HG03520 (cell line): ENCODE measurements around the gene DRAXIN.

ENCODE experiments used
- ATAC-seq: cut with Tn5 transposase; IDR thresholded peaks from one replicate; pipeline ENCODE4 v1.9.1; 2021; ENCODE audit warnings: mild to moderate bottlenecking, moderate library complexity; ENCODE audit not compliant: unreplicated experiment

Gene DRAXIN

DNA sequence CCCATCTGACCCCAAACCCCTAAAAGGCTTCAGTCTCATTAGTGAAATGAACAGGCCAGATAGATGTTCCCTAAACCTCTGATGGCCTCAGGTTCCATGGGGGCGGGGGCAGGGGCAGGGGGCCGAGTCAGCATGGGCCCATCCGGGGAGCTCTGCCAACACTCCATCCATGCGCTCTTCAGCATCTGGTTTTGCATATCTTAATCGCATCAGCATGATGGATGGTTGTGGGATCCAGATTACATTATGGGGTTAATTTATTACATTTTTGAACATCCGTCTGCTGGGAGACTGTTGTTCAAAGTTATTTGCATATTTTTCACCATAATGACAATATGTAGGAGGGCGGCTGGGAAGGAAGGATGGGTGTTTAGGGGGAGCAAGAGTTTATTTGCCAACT, 7.4 kb upstream of the DRAXIN start:
- ATAC-seq: no peak

DNA sequence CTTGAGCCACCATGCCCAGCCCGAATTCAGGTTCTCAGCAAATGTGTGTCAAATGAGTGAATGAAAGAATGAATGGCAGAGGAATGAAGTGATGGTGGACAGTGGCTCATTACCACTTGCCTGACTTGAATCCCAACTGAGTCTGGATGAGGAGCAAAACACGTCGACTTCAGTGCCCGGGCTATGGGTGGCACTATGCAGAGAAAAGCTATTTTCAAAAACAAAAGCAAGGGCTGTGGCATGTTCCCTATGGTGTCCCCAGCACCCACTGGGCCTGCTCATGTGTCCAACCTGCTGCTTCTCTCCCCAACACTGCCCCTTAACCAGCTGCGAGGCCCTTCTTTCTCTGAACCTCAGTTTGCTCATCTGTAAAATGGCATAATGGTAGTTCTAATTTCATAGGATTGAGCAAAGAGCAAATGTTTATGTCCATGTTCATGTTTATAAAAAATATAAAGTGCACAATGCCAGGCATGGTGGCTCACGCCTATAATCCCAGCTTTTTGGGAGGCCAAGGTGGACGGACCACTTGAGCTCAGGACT, 6.2 kb upstream of the DRAXIN start:
- ATAC-seq: no peak

DNA sequence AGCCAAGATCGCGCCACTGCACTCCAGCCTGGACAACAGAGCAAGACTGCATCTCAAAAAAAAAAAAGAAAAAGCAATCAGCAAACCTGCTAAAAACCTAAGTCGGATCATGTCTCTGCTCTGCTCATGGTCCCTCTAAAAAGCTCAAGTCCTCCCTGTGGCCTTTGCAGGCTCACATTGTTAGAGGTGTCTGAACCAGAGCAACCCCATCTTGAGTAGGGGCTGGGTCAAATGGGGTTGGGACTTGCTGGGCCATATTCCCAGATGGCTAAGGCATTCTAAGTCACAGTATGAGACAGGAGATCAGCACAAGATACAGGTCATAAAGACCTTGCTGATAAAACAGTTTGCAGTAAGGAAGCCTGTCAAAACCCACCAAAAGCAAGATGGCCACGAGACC, 3.0 kb upstream of the DRAXIN start:
- ATAC-seq: no peak

DNA sequence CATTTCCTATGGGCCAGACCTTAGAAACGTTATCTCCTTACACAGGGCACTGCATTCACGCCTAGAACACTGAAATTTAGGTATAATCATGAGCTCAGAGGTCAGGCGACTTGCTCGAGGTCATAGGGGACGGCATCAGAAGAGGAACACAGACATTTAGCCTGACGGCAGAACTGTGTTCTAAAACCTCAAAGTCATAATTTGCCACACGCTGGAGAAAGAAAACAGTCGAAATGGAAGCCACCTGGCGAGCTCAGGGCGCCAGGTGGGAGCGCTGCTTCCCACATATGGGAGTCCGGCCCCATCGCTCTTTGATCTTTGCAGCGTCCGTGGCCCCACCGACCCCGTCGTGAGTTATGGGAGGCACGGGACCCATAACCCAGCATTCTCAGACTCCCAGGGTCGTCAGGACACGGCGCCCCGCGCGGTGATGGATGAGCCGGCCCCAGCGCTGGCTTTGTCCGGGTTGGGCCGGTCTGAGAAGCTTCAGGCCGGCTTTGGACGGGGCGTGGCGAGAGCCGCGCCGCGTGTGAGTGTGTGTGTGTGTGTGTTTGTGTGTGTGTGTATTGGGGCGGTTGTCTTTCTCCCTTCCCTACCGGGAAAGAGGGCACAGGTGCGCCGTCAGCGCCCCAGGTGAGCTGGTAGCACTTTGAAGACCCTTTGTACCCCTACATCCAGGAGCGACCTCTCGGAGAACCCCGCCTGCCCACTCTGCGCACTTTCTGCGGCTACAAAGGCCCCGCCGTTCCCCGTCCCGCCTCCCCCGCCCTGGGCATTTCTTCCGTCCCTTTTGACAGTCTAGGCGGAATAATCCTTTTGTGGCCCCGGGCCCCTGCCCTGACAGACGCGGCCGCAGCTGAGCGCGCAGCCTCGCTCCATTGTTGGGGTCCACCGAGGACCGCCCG, 861 bp upstream of the DRAXIN start:
- no peak for ATAC-seq

DNA sequence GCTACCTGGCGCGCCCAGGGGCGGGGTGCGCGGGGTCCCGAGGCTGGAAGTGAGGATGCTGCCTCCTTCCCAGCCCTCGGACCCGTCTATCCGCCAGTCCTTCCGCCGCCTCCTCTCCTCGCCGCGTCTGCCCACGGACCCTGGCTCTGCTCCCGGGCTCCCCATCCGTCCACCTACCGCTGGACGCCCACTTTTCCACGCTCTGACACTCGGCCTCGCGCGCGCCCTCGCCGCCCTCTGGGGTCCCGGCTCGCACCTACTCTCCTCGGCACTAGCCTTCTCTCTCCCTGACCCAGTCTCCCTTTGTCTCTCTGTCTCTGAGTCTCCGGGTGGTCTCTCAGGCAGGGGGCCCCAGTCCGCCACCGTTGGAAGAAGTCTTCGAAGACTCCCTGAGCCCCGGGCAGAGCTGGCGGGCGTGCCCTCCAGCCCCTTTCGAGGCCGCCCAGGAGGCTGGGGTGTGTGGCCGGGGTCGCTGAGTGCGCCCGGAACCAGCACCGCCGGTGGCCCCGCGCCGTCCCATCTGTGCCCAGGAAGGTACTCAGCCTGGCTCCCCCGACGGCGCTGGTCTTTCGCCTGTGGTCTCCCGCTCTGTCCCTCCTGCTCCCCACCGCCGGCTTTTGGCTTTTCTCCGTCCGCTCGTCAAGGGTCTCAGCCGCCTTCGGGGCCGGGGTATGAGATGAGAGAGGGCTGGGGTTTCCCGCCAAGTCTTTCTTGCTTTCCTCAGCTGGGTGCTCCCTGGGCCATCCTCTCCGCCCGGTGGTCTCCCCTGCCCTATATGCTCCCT, 610 bp downstream of the DRAXIN start:
- ATAC-seq: no peak

DNA sequence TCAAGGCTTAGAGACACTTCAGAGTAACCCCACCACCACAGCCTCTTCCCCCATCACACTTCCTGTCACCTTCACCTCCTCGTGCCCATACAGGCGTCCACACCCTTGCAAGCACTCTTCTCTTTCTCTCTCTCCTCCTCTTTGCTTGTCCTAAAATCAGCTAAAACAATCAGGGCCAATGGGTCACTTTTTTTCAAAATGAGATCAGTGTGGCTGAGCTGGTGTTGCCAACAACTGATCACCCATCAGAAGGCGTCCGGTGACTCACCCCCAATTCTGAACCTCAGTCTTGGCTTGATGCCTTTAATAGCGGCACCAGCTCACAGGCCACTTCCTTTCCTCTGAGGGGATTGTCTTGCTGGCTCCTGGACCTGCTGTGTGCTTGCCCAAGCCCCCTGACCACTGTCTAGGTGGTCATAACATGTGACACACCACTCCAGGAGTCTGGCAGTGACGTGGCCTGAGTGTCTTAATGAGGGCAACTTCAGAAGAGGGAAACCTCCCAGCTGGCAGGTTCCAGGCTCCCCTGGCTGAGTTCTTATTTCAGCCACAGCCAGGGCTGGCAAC, 1.6 kb downstream of the DRAXIN start:
- ATAC-seq: no peak

DNA sequence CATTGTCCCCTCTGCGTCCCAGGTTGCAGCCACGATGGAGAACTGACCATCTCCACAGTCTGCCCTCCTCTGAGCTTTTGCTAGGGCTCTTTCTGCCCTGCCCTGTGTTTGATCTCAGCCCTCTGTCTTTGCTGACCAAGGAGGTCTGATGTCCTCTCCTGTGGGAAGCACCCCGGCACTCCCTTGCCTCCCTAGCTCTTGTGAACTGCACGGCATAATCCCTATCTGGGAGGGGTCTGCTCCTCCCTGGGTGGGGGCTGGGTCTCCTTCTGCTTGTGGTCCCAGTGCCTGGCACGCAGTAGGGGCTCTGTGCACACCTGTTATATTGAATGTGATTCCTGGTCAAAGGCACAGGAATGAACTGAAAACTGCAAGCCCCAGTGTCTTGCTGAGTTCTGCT, 2.4 kb downstream of the DRAXIN start:
- ATAC-seq: no peak

DNA sequence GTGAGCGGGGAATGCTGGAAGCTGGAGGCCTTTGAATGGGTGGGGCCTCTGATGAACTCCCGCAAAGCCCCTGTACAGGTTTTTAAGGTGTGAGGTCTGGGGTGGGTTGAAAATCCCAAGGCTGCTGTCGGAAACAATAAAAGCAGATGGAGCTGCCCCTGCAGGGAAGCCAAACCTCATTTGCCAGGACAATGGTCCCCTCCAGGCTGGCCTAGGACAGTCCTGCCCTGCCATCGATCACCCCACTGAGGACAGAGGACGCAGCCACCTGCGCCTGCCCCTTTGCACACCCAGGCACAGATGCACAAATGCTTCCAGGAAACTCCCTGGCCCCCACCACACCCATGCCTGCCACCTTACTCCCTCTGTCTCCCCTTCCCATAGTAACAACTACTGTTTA, 4.4 kb downstream of the DRAXIN start:
- no peak for ATAC-seq

DNA sequence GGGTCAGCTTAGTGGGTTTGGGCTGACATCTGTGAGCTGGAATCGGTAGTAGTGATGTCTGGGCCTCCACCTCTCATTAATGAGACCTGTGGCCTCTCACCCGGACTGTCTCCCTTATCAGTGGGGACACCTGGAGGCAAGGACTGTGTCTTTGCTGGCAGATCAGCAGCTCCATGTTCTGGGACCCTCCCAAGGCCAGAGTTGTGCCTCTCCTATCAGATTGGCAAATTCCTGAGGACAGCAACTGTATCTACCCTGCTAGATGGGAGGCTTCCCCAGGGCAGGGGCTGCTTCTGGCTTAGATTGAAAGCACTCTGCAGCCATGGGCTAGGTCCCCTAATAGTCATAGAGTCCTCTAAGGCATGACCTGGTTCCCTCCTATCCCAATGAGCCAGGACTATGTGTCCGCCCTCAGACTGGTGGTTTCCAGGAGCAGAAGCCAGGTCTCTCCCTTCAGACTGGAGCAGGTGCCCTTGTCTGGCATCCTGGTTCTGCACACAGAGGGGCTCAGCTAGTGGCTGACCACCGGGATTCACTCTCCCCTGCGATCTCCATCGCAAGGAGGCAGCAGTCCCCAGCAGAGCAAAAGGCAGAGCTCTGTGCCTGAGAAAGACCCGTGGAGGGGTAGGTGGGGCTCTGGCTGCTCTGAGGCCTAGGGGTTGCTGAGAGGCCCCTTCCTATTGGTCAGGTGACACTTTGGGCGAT, 5.8 kb downstream of the DRAXIN start:
- ATAC-seq: no peak

DNA sequence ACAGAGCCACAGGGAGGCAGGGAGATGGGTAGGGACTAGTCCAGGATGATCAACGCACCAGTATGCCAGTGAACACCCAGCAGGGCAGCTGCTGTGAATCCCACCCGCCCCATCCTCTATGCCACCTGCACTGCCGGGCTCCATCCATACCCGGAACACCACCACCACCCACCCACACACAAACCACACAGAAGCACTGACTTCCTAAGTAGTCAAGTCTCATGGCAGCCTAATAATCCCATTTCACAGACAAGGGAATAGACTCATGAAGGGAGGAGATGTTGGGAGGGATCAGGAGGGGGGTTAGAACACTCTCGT, 6.3 kb downstream of the DRAXIN start:
- ATAC-seq: no peak

DNA sequence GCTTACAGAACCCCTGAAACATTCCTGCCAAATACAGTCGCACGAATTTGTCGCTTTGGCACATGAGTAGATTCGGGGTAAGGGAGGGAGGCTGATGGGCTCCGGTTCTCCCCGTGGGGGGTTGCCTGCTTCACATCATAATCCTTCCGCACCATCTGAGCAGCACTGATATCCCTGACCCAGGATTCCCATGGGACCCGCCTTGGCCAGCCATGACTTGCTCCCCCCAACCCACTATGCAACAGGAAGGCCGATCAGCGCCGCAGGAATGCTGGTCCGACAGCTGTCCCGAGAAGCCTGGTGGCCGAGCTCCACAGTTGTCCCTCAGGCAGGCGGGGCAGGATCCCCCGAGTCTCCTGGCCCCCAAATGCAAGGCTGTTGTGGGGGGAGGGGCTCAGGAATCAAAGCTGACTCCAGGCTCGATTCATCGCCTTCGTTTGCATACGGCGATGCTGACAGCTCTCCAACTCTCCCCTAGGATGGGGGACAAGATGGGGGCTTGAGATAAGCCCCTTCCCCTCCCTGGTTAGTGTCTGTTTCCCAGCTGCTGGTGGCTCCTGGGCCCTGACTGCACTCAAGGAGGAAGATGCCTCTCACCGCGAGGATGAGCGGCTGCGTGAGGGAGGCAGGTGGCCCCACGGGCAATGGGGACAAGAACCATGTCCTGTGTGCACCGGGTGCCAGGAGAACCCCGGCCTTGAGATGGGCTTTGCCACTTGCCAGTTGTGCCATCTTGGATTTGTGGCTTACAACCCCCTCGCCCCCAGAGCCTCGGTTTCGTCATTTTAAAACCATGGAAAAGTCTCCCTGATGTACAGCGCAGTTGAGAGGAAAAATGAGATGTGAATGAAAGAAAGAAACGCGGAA, 9.3 kb downstream of the DRAXIN start:
- no peak for ATAC-seq

DNA sequence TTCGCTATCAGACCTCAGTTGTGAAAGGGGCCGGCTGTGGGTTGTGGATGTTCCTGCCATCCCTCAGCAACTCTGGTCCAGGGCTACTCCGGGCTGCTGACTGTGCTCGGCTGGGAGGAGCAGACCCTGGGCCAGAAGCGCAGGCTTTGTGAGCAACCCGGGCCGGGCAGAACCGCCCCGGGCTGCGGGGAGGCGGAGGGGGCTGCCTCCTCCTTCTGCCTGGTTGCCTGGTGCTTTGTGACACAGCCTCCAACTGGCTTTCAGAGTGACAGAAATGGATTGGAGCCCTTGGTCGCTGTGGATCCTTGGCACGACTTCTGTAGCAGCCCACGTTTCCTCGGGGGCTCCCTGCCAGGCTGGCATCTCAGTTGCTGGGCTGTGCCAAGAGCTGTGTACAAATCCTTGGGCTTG, 10.0 kb downstream of the DRAXIN start:
- ATAC-seq: no peak

DNA sequence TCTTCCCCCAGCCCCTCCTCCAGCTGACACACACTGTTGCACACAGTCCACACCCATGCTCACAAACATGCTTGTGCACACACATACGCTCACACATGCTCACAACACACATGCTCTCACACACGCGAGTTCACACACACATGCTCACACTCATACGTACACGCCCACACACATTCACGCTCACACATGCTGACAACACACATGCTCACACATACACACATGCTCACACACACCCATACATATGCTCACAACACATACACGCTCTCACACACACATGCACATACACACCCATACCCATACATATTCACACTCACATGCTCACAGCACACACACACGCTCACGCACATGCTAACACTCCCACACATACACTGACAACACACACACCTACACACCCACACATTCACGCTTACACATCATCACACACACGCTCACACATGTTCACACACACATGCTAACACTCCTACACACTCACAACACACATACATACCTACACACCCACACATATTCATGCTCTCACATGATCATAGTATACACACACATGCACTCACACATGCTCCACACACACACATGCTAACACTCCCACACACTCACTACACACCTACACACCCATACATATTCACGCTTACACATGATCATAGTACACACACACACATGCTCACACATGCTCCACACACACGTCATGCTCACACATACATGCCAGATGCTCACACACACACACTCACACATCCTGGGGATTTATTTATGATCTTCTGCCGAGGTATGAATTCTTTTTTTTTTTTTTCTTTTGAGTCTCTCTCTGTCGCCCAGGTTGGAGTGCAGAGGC, 10.7 kb downstream of the DRAXIN start:
- ATAC-seq: no peak

DNA sequence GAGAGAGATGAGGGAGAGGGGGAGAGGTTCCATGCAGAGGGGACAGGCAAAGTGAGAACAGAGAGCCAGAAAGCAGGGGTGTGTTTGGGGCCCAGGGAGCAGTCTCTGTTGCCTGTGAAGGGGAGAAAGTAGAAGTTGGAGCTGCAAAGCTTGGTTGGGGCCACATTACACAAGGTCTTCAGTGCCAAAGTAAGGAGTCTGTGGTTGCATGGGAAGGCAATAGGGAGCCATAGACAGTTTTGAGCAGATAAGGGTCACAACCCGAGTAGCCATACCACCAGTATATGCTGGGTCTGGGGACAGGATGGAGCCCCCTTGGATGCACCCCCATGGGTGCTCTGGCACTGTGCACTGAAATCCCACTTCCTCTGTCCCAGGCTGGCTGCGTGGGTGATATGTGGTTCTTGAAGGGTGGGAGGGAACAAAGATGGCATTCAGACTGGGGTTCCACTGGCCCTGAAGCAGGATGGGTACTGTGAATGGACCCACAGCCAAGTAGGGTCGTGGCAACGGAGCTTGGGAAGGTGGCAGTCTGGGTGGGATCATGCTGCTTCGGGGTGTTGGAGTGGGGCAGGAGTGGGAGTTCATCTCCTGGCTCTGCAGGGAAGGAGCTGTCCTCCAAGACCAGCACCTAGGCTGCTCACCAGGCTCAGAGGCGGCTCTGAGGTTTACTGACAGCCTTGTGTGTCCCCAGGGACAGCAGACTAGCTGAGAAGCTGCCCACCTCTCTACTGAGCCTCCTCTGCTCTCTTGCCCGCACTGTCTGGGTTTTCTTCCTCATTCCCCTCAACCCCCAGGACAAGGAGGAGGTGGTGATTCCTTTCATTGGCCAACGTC, 12.1 kb downstream of the DRAXIN start:
- no peak for ATAC-seq

DNA sequence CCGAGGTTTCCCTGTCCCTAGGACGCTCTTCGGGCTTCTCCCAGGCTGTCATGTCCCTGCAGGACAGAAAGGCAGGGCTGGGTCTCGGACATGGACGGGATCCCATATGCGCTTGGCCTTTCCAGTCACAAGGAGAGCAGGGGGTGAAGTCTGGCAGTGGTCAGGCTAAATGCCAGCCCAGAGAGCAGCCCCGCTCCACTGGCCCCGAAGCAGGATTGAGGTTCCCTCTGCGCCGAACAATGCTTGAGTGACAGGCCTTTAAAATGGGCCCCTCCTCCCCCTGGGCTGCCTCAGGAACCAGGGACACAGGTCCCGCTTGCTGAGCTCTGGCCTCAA, 12.7 kb downstream of the DRAXIN start:
- ATAC-seq: no peak

DNA sequence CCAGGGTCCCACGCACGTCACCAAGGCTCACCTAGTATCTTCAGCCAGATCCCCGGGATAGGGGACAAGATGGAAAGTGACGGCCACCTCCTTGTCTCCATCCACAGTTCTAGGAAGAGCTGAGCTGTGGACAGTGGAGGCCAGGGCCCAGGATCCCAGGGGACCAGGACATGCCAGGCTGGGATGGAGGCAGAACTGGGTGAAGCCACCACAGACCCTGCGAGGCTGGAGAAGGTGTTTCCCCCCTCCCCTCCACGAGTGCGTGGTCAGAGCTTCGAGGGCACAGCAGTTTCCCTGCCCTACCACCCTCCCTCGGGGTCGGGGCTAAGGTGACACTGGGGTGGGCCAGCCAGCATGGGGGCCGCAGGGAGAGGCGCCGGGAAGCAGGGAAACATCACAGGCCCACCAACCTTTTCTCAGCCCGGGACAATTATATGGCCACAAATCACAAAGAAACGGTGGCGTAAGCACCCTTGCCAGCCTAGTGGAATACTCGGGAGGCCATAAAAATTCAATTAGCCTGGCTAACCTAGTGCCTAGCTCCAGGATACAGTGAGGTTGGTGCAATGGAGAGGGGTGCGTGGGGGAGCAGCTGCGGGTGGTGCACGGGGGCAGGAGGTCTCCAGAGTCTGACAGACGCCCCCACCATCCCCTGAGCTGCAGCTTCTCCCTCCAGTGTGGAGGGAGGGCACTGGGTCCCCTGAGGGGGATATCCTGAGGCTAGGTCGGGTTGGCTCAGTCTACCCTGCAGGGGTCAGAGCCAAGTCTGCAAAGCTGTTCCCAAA, 13.4 kb downstream of the DRAXIN start:
- ATAC-seq: no peak

DNA sequence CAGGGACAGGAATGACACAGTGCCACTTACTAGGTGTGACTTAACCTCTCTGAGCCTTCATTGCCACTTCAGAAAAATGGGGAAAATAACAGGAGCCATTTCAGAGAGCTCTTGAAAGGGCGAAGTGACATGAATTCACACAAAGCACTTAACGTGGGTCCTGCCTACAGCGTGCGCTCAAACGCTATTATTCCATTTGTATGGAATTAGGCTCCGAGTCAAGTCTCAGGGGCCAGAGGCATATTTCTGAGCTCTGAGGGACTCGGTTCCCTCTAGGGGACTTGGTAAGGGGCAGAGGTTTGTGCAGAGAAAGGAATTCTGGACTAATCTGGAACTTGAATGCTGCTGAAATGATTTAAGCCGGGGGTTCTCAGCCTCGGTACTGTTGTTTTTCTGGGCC, 14.1 kb downstream of the DRAXIN start:
- no peak for ATAC-seq

DNA sequence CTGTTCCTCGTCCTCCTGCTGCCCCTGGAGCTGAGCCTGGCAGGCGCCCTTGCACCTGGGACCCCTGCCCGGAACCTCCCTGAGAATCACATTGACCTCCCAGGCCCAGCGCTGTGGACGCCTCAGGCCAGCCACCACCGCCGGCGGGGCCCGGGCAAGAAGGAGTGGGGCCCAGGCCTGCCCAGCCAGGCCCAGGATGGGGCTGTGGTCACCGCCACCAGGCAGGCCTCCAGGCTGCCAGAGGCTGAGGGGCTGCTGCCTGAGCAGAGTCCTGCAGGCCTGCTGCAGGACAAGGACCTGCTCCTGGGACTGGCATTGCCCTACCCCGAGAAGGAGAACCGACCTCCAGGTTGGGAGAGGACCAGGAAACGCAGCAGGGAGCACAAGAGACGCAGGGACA, 14.8 kb downstream of the DRAXIN start:
- ATAC-seq: no peak
